GM06990 (cell line): ENCODE results near the gene USB1.

ENCODE experiments used
- DNase-seq: peaks from one replicate; pipeline ENCODE4 v3.0.0-alpha.2; 2011; ENCODE audit not compliant: insufficient read length; ENCODE audit errors: extremely low read depth
- H3K27me3 ChIP-seq: replicated peaks from 2 replicates; pipeline ENCODE4 v1.6.0; 2011; ENCODE audit warnings: low read length; ENCODE audit not compliant: control insufficient read depth, insufficient read depth
- H3K36me3 ChIP-seq: 2 replicates; pipeline ENCODE4 v1.5.1; 2011; ENCODE audit warnings: low read length; ENCODE audit not compliant: control insufficient read depth, insufficient read depth
- H3K4me3 ChIP-seq: replicated peaks from 2 replicates; pipeline ENCODE4 v1.5.1; 2011; ENCODE audit warnings: low read depth, mild to moderate bottlenecking, control low read depth, low read length
- TF ChIP-seq, protein P1 (sequence below): IDR thresholded peaks from 2 replicates; pipeline ENCODE4 v1.5.1; 2011; ENCODE audit warnings: low read length, control low read depth, mild to moderate bottlenecking, inconsistent platforms; ENCODE audit not compliant: insufficient read depth, poor library complexity, severe bottlenecking

Gene USB1

DNA sequence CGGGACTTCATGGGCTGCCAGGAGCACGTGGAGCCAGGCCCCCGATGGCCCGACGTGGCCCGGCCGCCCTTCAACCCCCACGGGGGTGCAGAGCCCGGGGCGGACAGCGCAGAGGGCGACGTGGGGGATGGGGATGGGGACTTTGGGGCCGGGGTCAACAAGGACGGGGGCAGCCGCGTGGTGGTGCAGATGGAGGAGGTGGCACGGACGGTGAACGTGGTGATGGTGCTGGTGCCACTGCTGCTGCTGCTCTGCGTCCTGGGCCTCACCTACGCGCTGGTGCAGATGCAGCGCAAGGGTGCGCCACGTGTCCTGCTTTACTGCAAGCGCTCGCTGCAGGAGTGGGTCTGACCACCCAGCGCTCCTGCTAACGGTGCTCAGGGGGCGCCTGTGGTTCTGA is 43.9 kb downstream of the USB1 start:
- Histone ChIP-seq H3K4me3 (no peak overlapping the region), H3K36me3 (no peaks in the 10 kb centered on the region), H3K27me3 (no peaks in the 10 kb centered on the region; the same call in 1 of the 2 replicates)
- TF ChIP-seq, protein P1, sequence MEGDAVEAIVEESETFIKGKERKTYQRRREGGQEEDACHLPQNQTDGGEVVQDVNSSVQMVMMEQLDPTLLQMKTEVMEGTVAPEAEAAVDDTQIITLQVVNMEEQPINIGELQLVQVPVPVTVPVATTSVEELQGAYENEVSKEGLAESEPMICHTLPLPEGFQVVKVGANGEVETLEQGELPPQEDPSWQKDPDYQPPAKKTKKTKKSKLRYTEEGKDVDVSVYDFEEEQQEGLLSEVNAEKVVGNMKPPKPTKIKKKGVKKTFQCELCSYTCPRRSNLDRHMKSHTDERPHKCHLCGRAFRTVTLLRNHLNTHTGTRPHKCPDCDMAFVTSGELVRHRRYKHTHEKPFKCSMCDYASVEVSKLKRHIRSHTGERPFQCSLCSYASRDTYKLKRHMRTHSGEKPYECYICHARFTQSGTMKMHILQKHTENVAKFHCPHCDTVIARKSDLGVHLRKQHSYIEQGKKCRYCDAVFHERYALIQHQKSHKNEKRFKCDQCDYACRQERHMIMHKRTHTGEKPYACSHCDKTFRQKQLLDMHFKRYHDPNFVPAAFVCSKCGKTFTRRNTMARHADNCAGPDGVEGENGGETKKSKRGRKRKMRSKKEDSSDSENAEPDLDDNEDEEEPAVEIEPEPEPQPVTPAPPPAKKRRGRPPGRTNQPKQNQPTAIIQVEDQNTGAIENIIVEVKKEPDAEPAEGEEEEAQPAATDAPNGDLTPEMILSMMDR = no peak
- DNase-seq = no peak

- Histone ChIP-seq H3K36me3 (no peaks in the 10 kb centered on the region), H3K4me3 (no peak overlapping the region), H3K27me3 (no peaks in the 10 kb centered on the region; the same call in 1 of the 2 replicates)
- no peak for DNase-seq
- TF ChIP-seq, protein P1 = no peak
Measured at GRCh38 chr16:58046054-58046881, 45.1 kb downstream of the USB1 start.

- TF ChIP-seq, protein P1 = no peak
- Histone ChIP-seq H3K4me3 (no peak overlapping the region), H3K27me3 (no peaks in the 10 kb centered on the region; the same call in 1 of the 2 replicates), H3K36me3 (no peaks in the 10 kb centered on the region)
- no peak for DNase-seq
Measured at GRCh38 chr16:58046936-58047335, 45.7 kb downstream of the USB1 start.

- TF ChIP-seq, protein P1 = no peak
Measured at GRCh38 chr16:58047557-58048348, 46.5 kb downstream of the USB1 start.

DNA sequence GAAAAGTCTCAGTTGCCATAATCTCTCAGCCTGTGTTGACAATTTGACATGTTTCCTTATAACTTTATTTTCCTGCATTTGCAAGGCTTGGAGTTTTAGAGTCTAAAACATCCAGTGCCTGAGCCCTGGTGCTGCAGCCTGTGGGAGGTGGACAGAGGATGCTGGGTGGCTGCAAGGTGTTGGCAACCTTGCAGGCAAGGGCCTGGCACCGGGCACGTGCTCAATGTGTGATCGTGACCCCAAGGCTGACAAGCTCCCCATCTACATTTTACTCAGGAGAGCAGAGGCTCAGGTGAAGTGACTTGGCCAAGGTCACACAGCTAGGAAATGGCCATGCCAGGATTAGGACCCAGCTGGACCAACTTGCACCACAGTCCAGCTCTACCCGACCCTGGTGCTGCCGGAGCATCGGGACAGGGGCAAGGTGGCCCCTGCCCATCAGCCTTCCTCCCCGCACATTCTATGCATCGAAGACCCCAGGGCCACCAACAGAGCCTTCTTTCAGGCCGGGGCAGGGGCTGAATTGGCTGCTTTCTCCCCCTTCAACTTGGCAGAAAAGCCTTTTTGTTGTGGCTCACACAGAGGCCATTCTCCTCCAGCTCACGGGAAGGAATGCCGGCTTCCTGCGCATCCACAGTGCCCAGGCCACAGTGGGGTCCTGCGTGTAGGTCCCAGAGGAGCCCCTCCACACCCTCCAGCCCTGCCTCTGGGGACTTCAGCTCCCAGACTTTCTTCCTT is 47.5 kb downstream of the USB1 start:
- H3K36me3 ChIP-seq = no peaks in the 10 kb centered on the region
- no peak overlapping the region for H3K4me3 ChIP-seq
- no peak for DNase-seq
- TF ChIP-seq, protein P1 = no peak
- no peaks in the 10 kb centered on the region; the same call in 1 of the 2 replicates for H3K27me3 ChIP-seq

More at GRCh38 chr16:58047557-58048348, 46.5 kb downstream of the USB1 start:
- no peak for DNase-seq
- no peaks in the 10 kb centered on the region; the same call in 1 of the 2 replicates for H3K27me3 ChIP-seq
- no peak overlapping the region for H3K4me3 ChIP-seq
- no peaks in the 10 kb centered on the region for H3K36me3 ChIP-seq
